GM12874 (cell line): ENCODE results near the gene UBP1.

Experiments used
- TF ChIP-seq, protein P1 (sequence below): IDR thresholded peaks from 2 replicates; pipeline ENCODE4 v1.5.1; 2011; ENCODE audit warnings: low read depth, mild to moderate bottlenecking, control low read depth, low read length, moderate library complexity; ENCODE audit not compliant: insufficient read depth

Gene UBP1

DNA sequence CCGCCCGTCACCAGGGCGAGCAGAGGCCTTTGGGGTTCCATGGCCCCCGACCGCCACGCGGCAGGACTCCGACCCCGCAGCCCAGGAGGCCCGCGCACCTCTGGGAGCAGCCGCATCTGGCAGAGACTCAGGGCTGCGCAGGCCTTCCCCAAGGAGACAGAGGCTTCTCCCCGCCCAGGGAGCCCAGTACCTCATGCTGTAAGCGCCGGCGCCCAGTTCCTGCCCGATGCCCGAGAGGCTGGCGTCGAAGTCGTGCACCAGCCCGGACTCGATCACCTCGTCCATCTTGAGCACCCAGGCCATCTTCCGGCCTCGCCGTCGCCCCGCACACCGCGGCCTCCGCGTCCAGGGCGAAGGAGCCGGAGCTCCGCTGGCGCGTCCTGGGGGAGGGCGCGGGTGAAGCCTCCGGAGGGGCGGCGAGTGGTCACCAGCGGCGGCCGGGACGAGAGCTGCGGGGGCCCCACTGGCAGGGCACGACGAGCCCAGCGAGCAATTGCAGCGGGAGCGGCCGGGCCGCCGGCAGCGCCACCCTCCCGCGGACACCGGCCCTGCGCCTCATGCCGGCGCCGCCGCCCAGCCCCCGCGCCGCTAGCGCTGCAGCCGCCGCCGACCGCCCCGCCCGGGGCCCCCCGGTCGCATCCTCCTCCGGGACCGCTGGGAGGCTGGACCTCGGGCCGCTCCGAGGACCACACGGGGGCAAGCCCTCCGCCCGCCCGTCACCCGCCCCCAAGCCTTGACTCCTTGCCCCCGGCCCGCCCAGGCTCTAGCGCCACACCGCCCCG is 468 bp downstream of the UBP1 start:
- TF ChIP-seq, protein P1, sequence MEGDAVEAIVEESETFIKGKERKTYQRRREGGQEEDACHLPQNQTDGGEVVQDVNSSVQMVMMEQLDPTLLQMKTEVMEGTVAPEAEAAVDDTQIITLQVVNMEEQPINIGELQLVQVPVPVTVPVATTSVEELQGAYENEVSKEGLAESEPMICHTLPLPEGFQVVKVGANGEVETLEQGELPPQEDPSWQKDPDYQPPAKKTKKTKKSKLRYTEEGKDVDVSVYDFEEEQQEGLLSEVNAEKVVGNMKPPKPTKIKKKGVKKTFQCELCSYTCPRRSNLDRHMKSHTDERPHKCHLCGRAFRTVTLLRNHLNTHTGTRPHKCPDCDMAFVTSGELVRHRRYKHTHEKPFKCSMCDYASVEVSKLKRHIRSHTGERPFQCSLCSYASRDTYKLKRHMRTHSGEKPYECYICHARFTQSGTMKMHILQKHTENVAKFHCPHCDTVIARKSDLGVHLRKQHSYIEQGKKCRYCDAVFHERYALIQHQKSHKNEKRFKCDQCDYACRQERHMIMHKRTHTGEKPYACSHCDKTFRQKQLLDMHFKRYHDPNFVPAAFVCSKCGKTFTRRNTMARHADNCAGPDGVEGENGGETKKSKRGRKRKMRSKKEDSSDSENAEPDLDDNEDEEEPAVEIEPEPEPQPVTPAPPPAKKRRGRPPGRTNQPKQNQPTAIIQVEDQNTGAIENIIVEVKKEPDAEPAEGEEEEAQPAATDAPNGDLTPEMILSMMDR, result peak; percentile 36; the same call in 1 of the 2 replicates

DNA sequence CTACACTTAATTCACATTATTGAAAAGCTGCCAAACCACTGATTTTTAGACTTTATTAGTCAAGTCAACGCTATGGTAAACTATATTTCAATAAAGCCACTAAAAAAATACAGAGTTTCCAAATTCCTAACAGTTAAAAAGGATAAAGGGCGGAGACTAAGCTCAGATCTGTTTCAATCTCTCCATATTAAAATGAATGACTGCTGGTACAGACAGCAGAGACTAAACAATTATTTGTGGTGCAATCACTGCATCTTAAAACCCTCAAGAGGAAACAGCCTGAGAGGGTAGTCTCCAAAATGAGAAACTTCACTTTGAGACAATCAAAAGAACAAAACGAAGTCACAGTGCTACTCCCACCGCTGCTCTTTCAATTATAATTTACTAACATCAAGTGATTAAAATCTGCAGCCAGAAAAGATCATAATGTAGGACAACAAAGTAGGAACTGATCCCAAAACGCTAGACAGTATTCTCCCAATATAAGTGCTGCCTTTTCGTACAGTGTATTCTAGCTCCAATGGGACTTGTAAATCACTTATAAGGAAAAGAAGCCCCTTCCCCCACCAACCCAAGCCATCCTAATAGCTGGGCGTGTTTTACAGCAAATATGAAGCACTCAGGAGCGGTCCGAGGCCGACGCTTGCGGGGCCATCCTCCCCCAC is 1.2 kb downstream of the UBP1 start:
- TF ChIP-seq, protein P1, result no peak

DNA sequence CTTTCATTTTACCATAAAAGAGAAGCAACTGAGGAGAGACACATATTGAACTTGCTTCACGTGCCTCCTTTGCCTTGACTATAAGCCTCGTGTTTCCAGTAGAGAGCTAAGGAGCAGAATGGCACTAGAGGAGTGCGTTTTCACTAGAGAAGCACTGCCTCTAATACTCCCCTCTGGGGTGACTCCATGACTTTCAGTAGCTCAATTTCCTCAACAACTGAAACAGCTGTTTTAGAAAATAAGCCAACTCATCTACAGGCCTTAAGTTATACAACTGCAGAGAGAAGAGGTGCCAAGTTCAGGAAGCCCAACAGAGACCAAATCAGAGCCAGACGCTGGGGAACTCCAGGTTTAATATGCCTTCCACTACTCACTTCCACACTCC is 1.9 kb downstream of the UBP1 start:
- TF ChIP-seq, protein P1, result no peak

DNA sequence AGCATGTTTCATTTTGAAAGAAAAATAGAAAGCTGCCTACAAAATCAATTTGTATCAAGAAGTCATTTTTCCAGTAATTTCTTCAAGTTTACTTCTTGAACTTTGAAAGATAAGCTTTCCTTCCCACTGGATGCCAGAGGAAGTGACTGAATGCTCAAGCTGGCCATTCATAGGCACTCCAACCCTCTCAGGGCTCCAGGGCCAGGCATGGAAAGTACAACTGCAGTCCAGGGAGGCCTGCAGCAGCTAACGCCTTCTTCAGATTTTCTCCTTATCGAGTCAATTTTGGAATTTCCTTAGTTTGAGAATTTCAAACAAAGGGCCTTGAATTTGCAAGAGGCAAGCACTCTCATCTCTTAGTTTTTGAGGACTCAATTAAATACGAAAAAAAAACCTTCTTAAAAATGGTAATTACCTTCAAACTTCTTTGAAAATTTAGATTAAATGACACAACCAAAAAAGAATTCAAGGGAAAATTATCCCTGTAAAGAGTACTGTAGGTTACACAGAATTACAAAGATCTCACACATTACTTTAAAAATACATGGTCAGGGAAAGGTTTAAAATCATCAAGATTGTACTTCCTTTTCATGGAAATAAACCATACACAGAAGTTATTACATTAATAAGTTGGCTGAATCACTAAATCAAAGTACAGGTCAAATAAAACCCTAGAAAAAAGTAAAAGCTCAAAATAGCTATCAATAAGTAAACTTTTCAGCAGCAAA is 2.5 kb downstream of the UBP1 start:
- TF ChIP-seq, protein P1, result no peak

DNA sequence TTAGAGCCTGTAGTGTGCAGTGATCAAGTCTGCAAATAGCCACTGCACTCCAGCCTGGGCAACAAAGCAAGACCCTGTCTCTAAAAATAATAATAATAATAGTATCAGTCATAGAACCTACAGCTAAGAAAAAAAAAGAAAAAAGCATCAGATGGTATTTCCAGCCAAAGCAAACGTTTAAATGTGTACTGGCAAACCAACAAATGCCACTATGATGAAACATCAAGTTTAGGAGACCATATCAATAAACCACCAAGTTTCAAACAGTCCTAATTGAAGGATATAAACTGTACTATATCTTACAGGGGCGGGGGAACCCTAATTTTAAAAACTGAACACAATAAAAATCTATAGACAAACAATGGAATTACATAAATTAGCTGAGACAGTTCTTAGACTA is 6.4 kb downstream of the UBP1 start:
- TF ChIP-seq, protein P1, result no peak

DNA sequence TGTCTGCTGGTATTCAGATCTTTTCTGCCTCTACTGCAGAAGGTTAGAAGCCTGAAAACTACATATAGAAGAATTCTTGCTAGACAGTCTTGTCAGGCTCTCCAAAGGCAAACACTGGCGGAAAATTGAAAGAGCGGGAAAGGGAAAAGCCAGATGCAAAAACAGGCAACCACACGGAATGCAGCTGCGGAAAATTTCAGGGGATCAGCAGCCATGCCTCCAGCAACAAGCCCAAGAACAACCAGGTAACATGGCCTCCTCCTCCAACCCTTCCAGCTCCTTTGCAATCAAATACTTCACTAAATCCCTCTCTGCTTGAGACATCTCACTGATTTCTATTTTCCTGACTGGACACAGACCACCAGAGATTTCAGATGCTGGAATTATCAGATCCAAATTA is 9.6 kb downstream of the UBP1 start:
- TF ChIP-seq, protein P1, result no peak

DNA sequence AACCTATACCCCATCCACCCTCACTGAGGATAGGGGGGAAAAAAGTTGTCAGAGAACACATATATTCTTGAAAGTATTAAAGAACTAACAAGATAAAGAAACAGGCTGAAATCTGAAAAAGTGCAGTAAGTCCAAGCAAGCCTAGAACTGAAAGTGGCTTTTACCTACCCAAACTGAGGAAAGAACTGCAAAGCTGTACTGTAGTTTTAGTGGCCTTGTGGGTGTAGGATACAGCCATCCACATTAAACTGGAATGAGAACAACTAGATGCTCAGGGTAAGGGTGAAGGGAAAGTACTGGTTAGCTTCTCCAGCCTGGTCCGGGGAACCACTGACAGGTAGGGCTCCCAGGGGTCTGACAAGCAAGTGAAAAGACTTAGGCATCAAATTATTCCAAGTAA is 10.1 kb downstream of the UBP1 start:
- TF ChIP-seq, protein P1, result no peak
